ENCODE measurements around the gene CYTH1. TPM values are rescaled to one million over a fixed set of nuclear protein-coding genes. Genes with fewer than 3 reads are reported as not detected.

Gene CYTH1
- total RNA-seq, 1 experiment from 2014 or later = 9.7 TPM

DNA sequence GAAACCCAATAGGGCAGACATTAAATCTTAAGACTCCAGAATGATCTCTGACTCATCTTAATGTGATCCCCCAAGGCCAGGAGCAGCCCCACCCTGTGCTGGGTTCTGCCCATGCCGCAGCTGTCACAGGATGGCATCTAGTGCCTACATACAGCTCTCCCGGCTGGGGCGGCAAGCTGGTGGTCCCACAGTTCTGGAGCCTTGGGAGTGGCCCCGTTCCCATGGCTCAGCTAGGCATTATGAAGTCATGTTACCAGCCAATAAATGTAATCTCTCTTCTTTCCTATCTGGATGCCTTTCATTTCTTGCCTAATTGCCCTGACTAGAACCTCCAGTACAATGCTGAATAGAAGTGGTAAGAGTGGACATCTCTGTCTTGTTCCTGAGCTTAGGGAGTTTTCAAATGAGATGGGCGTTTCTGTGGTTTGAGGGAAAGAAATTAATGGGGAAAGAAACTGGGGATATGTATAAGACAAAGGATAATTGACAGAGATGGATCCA, 109.2 kb downstream of the CYTH1 start:
- no peak overlapping the region for H3K4me2 ChIP-seq (ENCODE audit: insufficient read depth, insufficient read length, low read length)
- H2BK20ac ChIP-seq (ENCODE audit: low read depth, low read length, poor library complexity, severe bottlenecking) = no peak overlapping the region
- no peak overlapping the region for H3K23ac ChIP-seq (ENCODE audit: insufficient read length, low read depth, low read length)
- no peak for DNase-seq
- H4K8ac ChIP-seq (replicated peaks; ENCODE audit: insufficient read length, low read depth, low read length) = no peak overlapping the region
- H2AK5ac ChIP-seq (ENCODE audit: insufficient read length, low read length) = no peak overlapping the region
- H4K20me1 ChIP-seq (ENCODE audit: control insufficient read depth, insufficient read depth, insufficient read length) = peaks cover under 1% of the 10 kb centered on the region
- H4K91ac ChIP-seq (ENCODE audit: insufficient read length, low read depth, low read length) = no peak overlapping the region
- H3K36me3 Mint-ChIP-seq (ENCODE audit: insufficient read depth in 1 of 3, low read depth in 3 of 3) = no peaks in the 10 kb centered on the region; a peak in 2 of 7 replicates
- no peaks in the 10 kb centered on the region; the same call in 1 of the 2 replicates for H3K27me3 Mint-ChIP-seq (ENCODE audit: low read depth)
- H3K79me1 ChIP-seq (ENCODE audit: insufficient read depth, low read depth, low read length, poor library complexity, severe bottlenecking) = no peaks in the 10 kb centered on the region
- no peak overlapping the region for H3K14ac ChIP-seq (ENCODE audit: insufficient read depth, low read length)
- H3K4ac ChIP-seq (ENCODE audit: low read depth, low read length) = no peak overlapping the region
- H4K5ac ChIP-seq (ENCODE audit: insufficient read length, low read depth, low read length) = no peak overlapping the region
- H3K27me3 ChIP-seq (ENCODE audit: insufficient read depth, low read length) = no peaks in the 10 kb centered on the region
- no peak overlapping the region for H3T11ph ChIP-seq (ENCODE audit: low read length)
- no peaks in the 10 kb centered on the region for H3K4me1 ChIP-seq (ENCODE audit: insufficient read depth, low read length)
- H3K9me3 ChIP-seq (ENCODE audit: control insufficient read depth, low read depth, low read length) = no peaks in the 10 kb centered on the region
- no peaks in the 10 kb centered on the region for H3K23me2 ChIP-seq (ENCODE audit: insufficient read length, low read depth, low read length, poor library complexity, severe bottlenecking)
- no peak overlapping the region for H3K18ac ChIP-seq (ENCODE audit: insufficient read length, low read depth, low read length)
- H3K4me1 Mint-ChIP-seq = peaks cover 12% of the 10 kb centered on the region in 2 experiments
- no peak overlapping the region for H3K27ac ChIP-seq (ENCODE audit: insufficient read length, low read depth, low read length)
- no peak overlapping the region for H2AFZ ChIP-seq (ENCODE audit: low read length)
- no peaks in the 10 kb centered on the region for H3K79me2 ChIP-seq (ENCODE audit: insufficient read depth, low read length)
- H3K9me3 Mint-ChIP-seq = peaks cover 0 to 3% of the 10 kb centered on the region in 2 experiments; a peak in 1 of 5 replicates
- no peak overlapping the region for H2BK12ac ChIP-seq (ENCODE audit: insufficient read length, low read depth, low read length)
- H3K9ac ChIP-seq (ENCODE audit: extremely low read depth, insufficient read length, low read length) = no peak overlapping the region
- H3K27ac Mint-ChIP-seq = no peak overlapping the region
- no peak overlapping the region for H2BK5ac ChIP-seq (ENCODE audit: insufficient read length, low read length)
- TF ChIP-seq, protein P1, sequence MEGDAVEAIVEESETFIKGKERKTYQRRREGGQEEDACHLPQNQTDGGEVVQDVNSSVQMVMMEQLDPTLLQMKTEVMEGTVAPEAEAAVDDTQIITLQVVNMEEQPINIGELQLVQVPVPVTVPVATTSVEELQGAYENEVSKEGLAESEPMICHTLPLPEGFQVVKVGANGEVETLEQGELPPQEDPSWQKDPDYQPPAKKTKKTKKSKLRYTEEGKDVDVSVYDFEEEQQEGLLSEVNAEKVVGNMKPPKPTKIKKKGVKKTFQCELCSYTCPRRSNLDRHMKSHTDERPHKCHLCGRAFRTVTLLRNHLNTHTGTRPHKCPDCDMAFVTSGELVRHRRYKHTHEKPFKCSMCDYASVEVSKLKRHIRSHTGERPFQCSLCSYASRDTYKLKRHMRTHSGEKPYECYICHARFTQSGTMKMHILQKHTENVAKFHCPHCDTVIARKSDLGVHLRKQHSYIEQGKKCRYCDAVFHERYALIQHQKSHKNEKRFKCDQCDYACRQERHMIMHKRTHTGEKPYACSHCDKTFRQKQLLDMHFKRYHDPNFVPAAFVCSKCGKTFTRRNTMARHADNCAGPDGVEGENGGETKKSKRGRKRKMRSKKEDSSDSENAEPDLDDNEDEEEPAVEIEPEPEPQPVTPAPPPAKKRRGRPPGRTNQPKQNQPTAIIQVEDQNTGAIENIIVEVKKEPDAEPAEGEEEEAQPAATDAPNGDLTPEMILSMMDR (conservative IDR thresholded peaks at IDR 0.05) = no peak
- no peak overlapping the region for H2BK15ac ChIP-seq (ENCODE audit: low read depth, low read length)
- H3K4me3 Mint-ChIP-seq = no peak overlapping the region
- no peak overlapping the region for H2BK120ac ChIP-seq (ENCODE audit: low read depth, low read length, poor library complexity, severe bottlenecking)
- WGBS (ENCODE audit: extremely low coverage, insufficient read length, low lambda C conversion rate) = no CpG with 5 or more reads among the region's 5 CpGs
- H3K56ac ChIP-seq (ENCODE audit: insufficient read length, low read depth, low read length) = no peak overlapping the region
